Measurements from ENCODE around the gene MAP1S.
A peak's percentile ranks its signal among the peaks of the same experiment; 100 is the strongest.

The MAP1S gene

GRCh38 chr19:17737690-17738153, 18.4 kb downstream of the MAP1S start:
- DNase-seq (ENCODE audit: low read depth, low spot score), result no peak

DNA sequence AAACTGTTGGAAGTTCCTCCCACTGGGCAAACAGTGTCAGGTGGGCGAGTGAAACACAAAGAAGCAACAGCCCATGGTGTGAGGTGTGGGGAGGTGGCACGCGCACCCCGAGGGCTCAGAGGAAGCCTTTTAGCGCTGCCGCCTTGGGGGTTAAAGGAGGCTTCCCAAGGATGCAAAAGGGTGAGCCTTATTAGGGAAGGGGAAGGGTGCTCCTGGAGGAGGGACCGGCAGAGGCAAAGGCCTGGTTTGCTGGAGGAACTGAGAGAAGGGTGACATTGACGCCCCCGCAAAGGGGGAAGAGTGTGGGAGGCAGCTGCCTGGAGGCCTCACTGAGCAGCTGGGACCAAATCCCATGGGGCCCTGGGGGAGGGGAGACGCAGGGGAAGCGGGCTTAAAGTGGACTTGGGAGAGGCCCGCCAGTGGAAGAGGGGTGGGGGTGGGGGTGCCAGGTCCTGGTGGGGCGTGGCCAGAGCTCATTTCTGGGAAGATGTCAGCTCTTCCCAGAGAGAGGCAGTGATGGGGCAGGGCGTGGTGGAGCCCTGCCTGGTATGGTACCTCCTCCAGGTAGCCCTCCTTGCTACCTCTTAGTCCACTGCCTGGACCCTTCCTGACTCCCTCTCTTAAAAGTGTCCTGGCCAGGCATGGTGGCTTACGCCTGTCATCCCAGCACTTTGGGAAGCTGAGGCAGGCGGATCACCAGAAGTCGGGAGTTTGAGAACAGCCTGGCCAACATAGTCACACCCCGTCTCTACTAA, 20.0 kb downstream of the MAP1S start:
- DNase-seq (ENCODE audit: low read depth, low spot score), result no peak

GRCh38 chr19:17741456-17741855, 22.2 kb downstream of the MAP1S start:
- DNase-seq (ENCODE audit: low read depth, low spot score), result no peak

- no peak for DNase-seq (ENCODE audit: low read depth, low spot score)
Observed at GRCh38 chr19:17743874-17744580, 24.7 kb downstream of the MAP1S start.

DNA sequence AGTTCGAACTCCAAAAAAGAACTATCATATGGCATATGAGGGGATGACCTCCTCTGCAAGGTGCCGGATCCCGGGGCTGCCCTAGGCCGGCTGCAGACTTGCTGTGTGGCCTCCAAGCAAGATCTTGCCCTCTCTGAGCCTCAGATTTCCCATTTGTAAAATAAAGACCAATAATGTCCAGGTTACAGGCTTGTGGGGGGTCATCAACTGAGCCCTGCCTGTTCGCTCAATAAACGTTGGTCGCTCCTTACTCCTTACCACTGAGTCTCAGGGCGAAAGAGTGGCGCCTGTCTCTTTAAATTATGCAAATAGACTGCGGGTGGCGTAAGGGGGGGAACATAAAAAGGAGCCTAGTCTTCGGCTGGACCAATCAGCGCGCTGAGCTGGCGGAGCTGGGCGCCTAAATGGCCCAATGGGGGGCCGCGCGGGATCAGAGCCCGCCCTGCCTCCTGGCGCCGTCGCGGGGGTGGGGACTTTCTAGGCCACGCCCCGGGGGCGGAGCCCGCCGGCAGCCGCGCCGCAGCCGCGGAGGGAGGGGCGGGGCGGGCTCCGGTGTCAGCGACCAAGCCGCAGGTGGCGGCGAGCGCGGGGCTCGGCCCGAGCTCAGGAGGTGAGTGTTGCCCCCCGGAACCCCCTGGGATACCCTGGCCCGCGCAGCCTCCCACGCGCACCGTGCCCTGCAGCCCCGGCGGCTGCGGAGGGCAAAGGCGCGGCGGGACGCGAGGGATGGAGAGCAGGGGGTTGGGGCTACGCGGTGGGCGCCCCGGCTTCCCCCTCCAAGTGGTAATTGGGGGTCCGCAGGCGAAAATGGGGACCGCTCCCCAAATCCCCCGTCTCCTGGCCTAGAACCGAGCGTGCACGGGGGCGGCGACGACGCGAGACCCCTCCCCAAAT, 28.2 kb downstream of the MAP1S start:
- peak; percentile 86 for DNase-seq (ENCODE audit: low read depth, low spot score)

DNA sequence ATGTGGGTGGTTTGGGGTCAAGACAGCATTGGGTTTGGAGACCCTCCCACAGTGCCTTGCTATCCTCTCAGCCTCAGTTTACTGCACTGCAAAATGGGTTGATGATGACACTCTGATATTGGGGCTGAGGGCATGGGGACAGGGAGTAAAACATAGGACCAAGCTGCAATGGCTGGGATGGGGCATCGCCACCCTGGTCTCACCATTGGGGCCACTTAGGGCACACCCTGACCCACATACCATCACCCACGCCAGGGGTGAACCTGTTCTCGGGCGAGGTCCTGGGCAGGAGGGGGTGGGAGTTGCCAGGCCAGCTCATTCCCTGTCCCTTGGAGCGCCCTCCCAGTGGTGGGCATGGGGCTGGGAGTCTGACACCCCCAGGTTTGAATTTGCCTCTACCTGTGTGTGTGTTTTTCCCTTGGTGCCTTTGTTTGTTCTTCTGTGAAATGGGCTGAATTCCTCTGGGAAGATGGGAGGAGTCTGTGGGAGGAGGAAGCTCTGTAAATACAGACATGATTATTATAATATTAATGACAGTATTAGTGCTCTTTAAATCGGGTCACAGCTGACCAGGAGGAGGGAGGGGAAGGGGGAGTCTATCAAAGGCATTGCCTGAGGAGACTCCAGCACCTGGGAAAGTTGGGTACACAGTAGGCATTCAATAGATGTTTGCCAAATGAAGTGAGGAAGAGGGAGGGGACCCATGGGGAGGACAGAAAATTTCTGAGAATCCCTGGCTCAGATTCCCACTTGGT, 29.8 kb downstream of the MAP1S start:
- DNase-seq (ENCODE audit: low read depth, low spot score), result no peak

DNA sequence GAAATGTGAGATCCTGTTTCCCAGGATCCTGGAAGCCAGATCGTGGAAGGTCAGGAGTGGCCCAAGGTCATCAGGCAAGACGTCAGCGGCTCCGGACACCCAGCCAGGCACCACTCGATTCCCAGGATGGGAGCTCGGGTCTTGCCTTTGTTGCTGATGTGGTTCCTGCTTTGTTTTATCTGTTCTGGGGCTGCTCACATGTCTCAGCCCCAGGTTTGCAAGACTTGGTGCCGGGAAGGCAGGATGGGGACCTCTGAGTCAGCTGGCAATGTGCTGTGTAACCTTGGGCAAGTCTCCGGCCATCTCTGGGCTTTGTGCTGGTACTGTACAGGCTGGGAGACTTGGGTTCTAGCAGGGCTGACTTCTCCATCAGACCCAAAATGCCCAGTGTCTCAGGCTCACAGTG, 30.6 kb downstream of the MAP1S start:
- no peak for DNase-seq (ENCODE audit: low read depth, low spot score)

- peak; percentile 65 for DNase-seq (ENCODE audit: low read depth, low spot score)
Observed at GRCh38 chr19:17751103-17751911, 32.0 kb downstream of the MAP1S start, which contains the start of gene FCHO1. Gene FCHO1 (plus strand): TSS chr19:17751477. CDS start chr19:17755165, 3,688 bp downstream.

GRCh38 chr19:17751912-17752273, 32.6 kb downstream of the MAP1S start:
- no peak for DNase-seq (ENCODE audit: low read depth, low spot score)

- no peak for DNase-seq (ENCODE audit: low read depth, low spot score)
Observed at GRCh38 chr19:17752865-17753639, 33.8 kb downstream of the MAP1S start.

- DNase-seq (ENCODE audit: low read depth, low spot score), result no peak
Observed at GRCh38 chr19:17753976-17754375, 34.7 kb downstream of the MAP1S start.

DNA sequence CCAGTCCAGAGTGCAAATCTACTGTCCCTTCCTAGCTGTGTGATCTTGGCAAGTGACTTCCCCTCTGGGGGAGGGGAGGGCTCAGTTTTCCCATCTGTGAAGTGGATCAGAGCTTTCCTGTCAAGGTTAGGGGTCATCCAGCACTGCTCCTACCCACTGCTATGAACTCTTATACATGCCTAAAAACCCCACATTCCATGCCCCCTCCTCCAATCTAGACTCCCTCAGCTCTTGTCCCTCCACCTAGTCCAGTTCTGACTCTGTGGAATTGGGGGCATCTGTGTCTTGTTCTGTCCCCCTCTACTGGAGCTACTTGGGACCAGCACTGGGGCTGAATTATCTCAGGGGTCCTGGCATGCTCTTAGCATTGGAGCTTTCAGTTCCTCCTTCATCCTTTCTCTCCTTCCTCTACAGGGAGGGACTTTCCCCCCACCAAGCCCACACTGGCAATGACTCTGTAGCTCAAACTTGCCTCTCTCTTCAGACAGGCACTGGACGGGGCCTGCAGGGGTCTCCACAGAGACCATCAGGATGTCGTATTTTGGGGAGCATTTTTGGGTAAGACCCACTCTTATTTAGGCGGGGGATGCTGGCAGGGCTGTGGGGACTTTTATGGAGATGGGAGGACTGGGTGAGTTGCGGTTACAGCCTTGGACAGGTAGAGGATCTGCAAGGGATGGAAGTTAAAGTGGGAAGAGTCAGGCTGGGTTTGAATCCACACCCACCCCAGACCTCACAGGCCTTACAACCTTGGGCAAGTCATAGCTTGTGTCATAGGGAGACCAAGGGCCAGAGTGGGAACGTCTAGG, 35.6 kb downstream of the MAP1S start:
- no peak for DNase-seq (ENCODE audit: low read depth, low spot score)

GRCh38 chr19:17755443-17755890, 36.2 kb downstream of the MAP1S start:
- DNase-seq (ENCODE audit: low read depth, low spot score), result no peak

DNA sequence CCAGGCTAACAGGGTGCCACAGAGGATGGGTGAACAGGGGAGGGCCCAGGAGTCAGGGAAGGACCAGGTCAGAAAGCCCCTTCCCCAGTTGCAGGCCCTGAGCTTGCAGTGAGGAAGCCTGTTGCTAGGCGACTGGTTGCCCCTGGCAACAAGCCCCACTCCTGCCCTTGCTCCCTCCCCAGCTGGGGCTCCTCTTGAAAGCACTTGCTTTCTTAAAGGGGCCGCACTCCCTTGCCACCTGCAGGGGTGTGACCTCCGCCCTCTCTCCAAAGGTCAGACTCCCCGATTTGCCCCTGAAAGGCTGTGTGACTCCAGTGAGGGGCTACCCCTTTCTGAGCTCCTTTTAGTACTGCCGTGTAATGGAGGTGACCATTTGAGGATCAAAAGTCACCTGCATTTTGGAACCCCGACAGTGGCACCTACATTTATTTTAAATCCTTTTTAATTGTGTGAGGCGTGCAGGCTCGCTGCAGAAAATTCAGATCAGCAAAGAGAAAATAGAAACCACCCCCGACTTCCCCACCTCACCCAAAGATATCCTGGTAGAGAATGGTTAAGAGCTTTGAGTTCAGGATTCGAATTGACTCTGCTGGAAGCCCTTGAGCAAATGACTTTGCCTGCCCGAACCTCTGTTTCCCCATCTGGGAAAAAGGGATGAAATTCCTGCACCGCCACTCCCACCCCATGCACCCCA, 36.8 kb downstream of the MAP1S start:
- DNase-seq (ENCODE audit: low read depth, low spot score), result no peak

- no peak for DNase-seq (ENCODE audit: low read depth, low spot score)
Observed at GRCh38 chr19:17757125-17757524, 37.8 kb downstream of the MAP1S start.

GRCh38 chr19:17758515-17758914, 39.2 kb downstream of the MAP1S start:
- DNase-seq (ENCODE audit: low read depth, low spot score), result no peak

DNA sequence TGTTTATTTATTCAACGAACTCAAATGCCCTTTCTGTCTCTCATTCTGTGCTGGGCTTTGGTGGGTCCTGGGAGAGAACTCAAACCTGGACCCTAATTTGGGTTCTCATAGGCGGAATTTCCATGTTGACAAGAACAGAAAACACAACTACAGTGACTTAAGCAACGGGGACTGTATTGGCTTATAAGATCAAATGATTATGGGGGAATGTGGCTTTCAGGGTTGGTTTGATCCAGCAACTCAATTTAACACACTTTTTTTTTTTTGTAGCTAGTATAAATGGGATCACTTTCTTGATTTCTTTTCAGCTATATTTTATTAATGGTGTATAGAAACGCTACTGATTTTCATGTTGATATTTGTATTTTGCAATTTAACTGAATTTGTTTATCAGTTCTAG, 41.9 kb downstream of the MAP1S start:
- no peak for DNase-seq (ENCODE audit: low read depth, low spot score)
